Mucosa of descending colon (tissue), 3 donors: ENCODE data around the gene CCP110. TPM values are rescaled to one million over a fixed set of nuclear protein-coding genes. Genes with fewer than 3 reads are reported as not detected.

Experiments
- ATAC-seq: fragments of 200-7000 bp; cut with Tn5 transposase; one replicate; pipeline ENCODE4 v1.9.1; 2020; ENCODE audit warnings: mild to moderate bottlenecking, moderate library complexity
- DNase-seq, 3 donors: peaks; one replicate each; pipeline ENCODE4 v3.0.0-alpha.2; 2020
- H3K36me3 ChIP-seq: fragments of 200-600 bp; one replicate; pipeline ENCODE4 v1.8.0; 2021; ENCODE audit warnings: low read depth, mild to moderate bottlenecking
- H3K4me1 ChIP-seq: fragments of 200-600 bp; one replicate; pipeline ENCODE4 v1.8.0; 2021; ENCODE audit warnings: low read depth, mild to moderate bottlenecking
- H3K4me3 ChIP-seq: fragments of 200-600 bp; one replicate; pipeline ENCODE4 v1.8.0; 2021; ENCODE audit warnings: mild to moderate bottlenecking
- H3K9me3 ChIP-seq: fragments of 200-600 bp; one replicate; pipeline ENCODE4 v1.8.0; 2021; ENCODE audit warnings: mild to moderate bottlenecking
- intact Hi-C, 2 donors: fragments of 100-400 bp; cut with DNase I in 1 of 2; cut with micrococcal nuclease in 1 of 2; formaldehyde crosslinking; loops; one replicate each; pipeline versions ENCODE4 v1.11.0 to v1.11.1; 2022; cut with DNase I, micrococcal nuclease
- total RNA-seq, 3 donors: library from RNA; stranded (reverse); fragmentation: NEBNext Ultra II Directional in 2 of 3; extraction: Animal tissue kit (Norgen Biotek cat#: 25700) in 2 of 3; gene quantifications; one replicate each; pipeline versions ENCODE4 v1.2.1 to v1.2.4, GENCODE V29; 2021 to 2023
- TF ChIP-seq, protein P1 (sequence below): fragments of 200-600 bp; IDR thresholded peaks from one replicate; pipeline ENCODE4 v1.8.0; 2022; ENCODE audit warnings: antibody characterized with exemption, mild to moderate bottlenecking
- donor health status: DM: no; HTN: no; CAD: no; lungs with moderate emphysema.
- donor health status: DM: no; HTN: no; CAD: no.
- donor health status: DM: no; HTN: yes; CAD: no.

The CCP110 gene
- total RNA-seq, 3 donors from 2014 or later: 9.0 to 22.5 (median 9.6) TPM

DNA sequence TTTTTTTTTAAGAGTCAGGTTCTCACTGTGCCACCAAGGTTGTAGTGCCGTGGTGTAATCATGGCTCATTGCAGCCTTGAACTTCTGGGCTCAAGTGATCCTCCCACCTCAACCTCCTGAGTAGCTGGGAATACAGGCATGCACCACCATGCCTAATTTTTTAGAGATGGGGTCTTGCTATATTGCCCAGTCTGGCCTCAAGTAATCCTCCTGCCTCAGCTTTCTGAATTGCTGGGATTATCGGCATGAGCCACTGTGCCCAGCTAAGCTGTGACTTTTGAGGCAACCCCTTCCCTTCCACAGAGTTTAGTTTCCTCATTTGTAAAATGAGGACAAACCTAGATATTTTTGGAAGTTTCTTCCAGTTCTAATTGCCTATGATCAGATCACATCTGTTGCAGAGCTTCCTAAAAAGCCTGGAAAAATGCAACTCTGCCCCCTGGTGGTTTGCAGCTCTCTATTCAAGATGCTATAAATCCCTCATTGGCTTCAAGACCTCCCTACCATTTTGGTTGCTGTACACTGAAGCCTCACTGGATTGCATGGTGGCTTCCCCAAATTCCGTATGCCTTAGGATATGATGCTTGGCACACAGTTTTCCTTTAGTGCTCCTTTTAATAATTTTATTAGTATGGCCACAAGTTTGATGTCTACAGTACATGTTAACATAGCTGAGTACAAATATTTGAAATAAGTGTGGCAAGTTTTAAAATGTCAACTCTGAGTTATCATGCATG lies 21.2 kb upstream of the CCP110 start:
- ATAC-seq (peak; percentile 80), DNase-seq (peak in 2 of 3 donors; percentile 50 to 87)
- Histone ChIP-seq H3K4me1 (no peaks in the 10 kb centered on the region), H3K9me3 (no peaks in the 10 kb centered on the region), H3K4me3 (no peak overlapping the region), H3K36me3 (peaks cover 23% of the 10 kb centered on the region)
- TF ChIP-seq, protein P1, sequence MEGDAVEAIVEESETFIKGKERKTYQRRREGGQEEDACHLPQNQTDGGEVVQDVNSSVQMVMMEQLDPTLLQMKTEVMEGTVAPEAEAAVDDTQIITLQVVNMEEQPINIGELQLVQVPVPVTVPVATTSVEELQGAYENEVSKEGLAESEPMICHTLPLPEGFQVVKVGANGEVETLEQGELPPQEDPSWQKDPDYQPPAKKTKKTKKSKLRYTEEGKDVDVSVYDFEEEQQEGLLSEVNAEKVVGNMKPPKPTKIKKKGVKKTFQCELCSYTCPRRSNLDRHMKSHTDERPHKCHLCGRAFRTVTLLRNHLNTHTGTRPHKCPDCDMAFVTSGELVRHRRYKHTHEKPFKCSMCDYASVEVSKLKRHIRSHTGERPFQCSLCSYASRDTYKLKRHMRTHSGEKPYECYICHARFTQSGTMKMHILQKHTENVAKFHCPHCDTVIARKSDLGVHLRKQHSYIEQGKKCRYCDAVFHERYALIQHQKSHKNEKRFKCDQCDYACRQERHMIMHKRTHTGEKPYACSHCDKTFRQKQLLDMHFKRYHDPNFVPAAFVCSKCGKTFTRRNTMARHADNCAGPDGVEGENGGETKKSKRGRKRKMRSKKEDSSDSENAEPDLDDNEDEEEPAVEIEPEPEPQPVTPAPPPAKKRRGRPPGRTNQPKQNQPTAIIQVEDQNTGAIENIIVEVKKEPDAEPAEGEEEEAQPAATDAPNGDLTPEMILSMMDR: peak; percentile 55
- intact Hi-C loops: loop anchor here in 1 of 2 donors (5.0 kb wide), 1 partner anchor 415 kb away; no protein-coding TSS in a partner anchor

DNA sequence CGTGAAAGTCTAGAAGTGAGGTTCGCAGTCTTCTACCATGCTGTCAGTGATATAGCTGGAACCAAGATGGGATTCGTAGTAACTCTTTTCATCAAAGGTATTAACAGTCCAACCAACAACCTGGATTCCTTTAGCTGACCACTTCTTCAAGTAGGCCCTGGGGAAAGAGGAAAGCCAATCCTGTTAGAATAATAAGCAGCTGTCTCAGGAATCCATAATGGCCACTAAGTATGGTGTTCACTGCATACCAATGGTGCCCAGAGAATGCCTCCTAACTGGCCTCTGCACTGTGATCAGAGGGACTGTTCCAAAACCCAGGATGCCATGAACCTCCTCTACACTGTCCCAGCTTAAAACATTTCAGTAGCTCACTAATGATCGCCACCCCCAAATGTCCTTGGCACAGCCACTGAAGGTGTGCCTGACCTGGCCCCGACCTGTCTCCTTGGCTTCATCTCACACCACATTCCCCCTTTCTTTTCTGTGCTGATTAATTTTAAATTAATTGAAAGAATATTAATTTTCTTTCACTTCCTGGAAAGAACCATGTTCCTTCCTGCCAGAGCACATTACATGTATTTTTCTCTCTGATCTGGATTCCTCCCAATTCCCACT lies 20.2 kb upstream of the CCP110 start:
- DNase-seq: no peak
- H3K4me1 ChIP-seq: no peaks in the 10 kb centered on the region
- intact Hi-C loops: loop anchor here in 1 of 2 donors (5.0 kb wide), 1 partner anchor 416 kb away; no protein-coding TSS in a partner anchor
- peaks cover 24% of the 10 kb centered on the region for H3K36me3 ChIP-seq
- TF ChIP-seq, protein P1: no peak
- no peaks in the 10 kb centered on the region for H3K9me3 ChIP-seq
- no peak for ATAC-seq
- no peak overlapping the region for H3K4me3 ChIP-seq

DNA sequence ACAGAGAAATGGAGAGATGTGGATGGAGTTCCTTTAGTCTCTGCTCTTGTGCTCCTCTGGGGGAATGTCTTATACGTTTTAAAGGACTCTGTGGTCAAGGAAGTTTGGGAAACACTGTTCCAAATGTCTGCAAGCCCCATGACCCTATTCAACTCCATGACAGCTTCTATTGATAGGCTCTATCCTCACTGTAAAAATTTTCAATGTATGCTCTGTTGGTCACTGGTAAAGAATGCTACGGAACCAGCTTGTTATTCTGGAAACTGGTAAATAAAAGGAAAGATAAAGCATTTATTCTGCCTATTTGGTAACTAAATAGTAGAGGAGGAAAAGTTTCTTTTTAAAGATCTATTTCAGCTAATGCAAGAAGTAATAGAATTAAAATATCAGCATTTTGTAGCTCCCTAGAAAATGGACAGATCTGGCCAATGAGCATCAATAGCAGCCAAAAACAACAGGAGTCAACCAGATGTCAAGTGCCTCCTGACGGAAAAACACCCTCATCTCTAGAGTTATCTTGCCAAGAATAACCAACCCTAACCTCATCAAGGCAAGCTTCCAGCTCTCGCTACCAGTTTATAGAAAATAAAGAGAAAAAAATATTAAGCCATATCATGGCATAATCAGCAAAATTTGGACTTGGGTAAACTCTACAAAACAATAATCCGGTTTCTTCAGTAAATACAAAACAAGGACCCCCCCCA lies 18.0 kb upstream of the CCP110 start:
- ATAC-seq (no peak), DNase-seq (no peak)
- Histone ChIP-seq H3K36me3 (peaks cover 24% of the 10 kb centered on the region), H3K9me3 (no peaks in the 10 kb centered on the region), H3K4me1 (no peaks in the 10 kb centered on the region), H3K4me3 (no peak overlapping the region)
- intact Hi-C loops: no loop called here
- TF ChIP-seq, protein P1: no peak

DNA sequence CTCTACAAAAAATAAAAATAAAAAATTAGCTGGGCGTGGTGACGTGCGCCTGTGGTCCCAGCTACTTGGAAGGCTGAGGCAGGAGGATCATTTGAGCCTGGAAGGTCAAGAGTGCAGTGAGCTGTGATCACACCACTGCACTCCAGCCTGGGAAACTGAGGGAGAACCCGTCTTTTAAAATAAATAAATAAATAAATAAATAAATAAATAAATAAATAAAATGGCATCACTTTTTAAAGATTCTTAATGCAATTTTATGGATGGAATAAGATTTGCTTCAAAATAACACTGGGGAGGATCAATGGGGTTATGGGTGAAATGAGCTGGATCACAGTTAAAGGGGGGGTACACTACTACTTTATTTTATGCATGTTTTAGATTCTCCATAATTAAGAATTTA lies 16.8 kb upstream of the CCP110 start:
- H3K4me3 ChIP-seq: no peak overlapping the region
- ATAC-seq (no peak), DNase-seq (no peak)
- H3K4me1 ChIP-seq: no peaks in the 10 kb centered on the region
- intact Hi-C loops: no loop called here
- H3K36me3 ChIP-seq: peaks cover 24% of the 10 kb centered on the region
- TF ChIP-seq, protein P1: no peak
- no peaks in the 10 kb centered on the region for H3K9me3 ChIP-seq

DNA sequence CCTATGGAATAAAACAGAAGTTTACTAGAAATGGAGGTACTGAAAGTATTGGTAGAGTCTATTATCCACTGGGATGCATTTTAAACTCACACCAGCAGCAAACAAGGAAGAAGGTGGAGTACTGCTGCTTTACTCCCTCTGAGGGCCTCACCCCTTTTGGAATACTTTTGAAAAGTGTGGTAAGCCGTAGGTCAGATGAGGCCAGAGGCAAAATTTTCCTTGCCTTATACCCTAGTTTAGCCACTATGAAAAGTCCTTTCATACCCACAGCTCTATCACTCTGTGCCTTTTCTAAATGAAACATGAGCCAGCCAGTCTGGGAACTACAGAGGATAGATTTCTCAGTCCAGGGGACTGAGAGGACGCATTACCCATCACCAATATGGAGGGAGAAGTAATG lies 15.9 kb upstream of the CCP110 start:
- Histone ChIP-seq H3K36me3 (peaks cover 19% of the 10 kb centered on the region), H3K4me3 (no peak overlapping the region), H3K4me1 (no peaks in the 10 kb centered on the region), H3K9me3 (no peaks in the 10 kb centered on the region)
- ATAC-seq (peak; percentile 37), DNase-seq (no peak)
- intact Hi-C loops: no loop called here
- TF ChIP-seq, protein P1: no peak
